GM18907 (cell line): ENCODE data around the gene EFNB1.
"Not testable (repeated sequence)": the region's sequence is repeated elsewhere in the genome, so short reads cannot be mapped to it uniquely, and the experiment has no call there.

Source experiments
- ATAC-seq: cut with Tn5 transposase; IDR thresholded peaks from one replicate; pipeline ENCODE4 v1.9.1; 2021; ENCODE audit warnings: mild to moderate bottlenecking, moderate library complexity; ENCODE audit not compliant: unreplicated experiment

Gene EFNB1

DNA sequence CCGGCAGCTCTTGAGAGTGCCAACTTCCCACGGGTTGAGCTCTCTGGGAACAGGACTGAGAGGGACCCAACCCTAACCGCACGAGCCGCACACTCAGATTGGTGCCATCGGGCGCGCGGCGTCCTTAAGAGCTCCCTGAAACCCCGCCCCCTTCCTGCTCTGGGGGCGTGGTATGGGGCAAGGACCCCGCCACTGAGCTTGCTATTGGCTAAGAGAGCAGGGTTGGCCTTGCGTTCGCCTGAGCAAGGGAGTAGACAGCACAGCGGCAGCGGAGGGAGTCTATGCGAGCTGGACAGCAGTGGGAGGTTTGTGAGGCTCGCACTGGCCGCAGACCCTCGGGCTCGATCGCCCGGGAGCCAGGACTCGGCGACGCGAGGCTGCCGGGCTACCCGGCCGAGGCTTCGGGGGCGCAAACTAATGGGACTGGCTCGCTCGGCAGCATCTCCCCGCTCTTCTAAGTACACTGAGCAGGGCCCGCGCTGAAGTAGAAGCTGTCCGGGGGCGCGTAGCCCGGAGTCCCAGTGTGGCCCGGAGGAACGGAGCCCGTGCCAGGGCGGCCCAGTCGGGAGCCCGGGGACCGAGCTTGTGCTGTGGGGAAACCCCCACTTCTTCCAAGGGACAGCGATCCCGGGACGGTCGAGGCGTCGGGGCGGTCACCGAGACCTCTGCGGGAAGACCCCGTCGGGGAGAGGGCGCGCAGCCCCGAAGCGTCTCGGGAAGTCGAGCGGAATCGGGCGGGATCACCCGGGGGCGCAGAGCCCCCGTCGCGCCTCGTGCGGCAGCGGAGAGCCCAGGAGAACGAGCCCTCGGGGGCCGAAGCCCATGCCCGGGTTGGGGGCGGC is at the start of gene EFNB1:
Gene EFNB1 (plus strand): TSS at position 282 of the 842 bp plus-strand sequence. CDS start 756 bp downstream, outside the sequence.
- peak; percentile 94 for ATAC-seq

DNA sequence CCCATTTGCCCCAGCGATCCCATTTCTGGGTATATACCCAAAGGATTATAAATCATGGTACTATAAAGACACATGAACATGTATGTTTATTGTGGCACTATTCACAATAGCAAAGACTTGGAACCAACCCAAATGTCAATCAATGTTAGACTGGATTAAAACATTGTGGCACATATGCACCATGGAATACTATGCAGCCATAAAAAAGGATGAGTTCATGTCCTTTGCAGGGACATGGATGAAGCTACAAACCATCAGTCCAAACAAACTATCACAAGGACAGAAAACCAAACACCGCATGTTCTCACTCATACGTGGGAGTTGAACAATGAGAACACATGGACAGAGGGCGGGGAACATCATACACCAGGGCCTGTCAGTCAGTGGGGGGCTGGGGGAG is 47.5 kb upstream of the EFNB1 start:
- not testable (repeated sequence) for ATAC-seq

DNA sequence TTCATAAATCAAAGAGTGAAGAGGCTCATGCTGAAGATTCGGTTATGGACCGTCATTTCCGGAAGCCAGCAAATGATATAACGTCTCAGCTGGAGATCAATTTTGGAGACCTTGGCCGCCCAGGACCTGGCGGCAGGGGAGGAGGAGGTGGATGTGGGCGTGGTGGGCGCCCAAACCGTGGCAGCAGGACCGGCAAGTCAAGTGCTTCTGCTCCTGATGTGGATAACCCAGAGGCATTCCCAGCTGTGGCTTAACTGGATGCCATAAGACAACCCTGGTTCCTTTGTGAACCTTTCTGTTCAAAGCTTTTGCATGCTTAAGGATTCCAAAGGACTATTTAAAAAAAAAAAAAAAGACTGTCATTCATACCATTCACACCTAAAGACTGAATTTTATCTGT is 44.0 kb upstream of the EFNB1 start:
- ATAC-seq = no peak

DNA sequence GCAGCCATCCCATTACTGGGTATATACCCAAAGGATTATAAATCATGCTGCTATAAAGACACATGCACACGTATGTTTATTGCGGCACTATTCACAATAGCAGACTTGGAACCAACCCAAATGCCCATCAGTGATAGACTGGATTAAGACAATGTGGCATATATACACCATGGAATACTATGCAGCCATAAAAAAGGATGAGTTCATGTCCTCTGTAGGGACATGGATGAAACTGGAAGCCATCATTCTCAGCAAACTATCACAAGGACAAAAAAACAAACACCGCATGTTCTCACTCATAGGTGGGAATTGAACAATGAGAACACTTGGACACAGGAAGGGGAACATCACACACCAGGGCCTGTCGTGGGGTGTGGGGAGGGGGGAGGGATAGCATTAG is 42.2 kb upstream of the EFNB1 start:
- not testable (repeated sequence) for ATAC-seq

DNA sequence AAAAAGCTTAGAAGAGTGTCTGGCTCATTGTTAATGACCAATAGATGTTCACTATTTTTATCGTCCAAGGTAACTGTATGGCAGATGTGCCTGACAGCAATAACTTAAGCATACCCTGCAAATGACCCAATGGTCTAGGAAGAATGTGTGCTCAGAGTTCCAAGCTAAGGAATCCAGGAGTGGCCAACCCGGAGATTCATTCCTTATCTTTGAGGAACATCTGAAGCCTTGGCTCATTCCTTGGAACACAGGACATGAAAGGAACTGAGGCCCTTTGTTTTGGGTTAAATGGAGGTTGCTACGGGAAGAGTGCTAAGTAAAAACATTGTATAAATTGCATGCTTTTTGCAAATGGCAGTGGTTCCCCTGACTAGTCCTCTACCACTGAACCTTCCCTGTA is 38.9 kb upstream of the EFNB1 start:
- no peak for ATAC-seq

DNA sequence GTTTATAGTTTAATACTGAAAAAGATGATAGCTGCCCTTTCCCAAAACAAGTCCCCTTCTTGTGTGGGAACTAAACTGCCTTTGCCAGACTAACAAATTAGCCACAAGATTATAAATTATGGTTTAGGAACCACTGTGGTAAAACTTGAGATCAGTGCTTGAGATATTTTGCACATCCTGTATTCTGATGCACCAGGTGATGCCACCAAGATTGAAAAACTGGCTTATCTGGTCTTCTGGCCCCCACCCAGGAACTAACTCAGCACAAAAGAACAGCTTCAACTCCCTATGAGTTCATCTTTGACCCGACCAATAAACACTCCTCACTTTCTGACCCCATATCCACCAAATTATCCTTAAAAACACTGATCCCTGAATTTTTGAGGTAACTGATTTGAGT is 36.7 kb upstream of the EFNB1 start:
- ATAC-seq = no peak

DNA sequence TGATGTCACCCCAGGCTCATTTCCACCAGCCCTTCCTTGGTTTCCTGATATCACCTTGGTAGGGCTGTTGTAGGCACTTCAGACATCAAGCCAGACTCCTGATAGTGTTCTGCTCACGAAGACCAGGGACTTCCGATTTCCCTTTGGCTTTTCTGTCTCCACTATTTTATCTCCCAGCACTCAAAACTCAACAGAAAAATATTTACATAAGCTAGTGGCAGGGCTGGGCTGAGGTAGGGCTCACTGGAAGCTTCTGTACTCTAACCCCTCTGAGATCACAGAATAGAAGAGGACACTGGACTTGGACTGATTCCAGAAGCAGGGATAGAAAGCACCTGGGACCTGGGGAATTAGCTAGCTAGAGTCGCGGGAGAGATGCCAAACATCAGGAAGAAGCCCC is 34.4 kb upstream of the EFNB1 start:
- ATAC-seq = no peak

DNA sequence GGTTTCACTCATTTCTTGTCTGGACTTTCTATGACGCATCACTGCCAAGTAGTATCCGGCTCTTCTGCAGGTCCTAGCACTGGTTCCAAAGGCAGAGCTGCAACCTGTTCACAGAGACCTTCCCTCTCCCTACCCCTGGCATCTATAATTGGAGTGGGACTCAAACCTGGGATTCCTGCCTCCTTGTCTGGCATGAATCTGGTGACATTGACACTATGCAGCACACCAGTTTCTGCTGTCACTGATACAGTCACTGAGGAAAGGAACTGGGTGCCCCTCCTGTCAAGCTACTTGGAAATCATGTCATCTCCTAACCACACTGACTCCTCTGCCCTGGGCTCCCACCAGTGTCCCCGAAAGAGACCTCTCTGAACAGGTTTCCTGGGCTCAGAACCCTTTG is 33.1 kb upstream of the EFNB1 start:
- no peak for ATAC-seq

DNA sequence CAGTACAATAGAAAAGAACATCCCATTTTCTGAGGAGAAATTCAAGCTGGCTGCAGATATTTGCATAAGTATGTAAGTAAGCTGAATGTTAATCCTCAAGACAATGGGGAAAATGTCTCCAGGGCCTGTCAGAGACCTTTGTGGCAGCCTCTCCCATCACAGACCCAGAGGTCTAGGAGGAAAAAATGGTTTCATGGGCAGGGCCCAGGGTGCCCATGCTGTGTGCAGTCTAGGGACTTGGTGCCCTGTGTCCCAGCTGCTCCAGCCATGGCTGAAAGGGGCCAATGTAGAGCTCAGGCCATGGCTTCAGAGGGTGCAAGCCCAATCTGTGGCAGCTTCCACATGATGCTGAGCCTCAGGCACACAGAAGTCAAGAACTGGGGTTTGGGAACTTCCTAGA is 30.4 kb upstream of the EFNB1 start:
- ATAC-seq = not testable (repeated sequence)

DNA sequence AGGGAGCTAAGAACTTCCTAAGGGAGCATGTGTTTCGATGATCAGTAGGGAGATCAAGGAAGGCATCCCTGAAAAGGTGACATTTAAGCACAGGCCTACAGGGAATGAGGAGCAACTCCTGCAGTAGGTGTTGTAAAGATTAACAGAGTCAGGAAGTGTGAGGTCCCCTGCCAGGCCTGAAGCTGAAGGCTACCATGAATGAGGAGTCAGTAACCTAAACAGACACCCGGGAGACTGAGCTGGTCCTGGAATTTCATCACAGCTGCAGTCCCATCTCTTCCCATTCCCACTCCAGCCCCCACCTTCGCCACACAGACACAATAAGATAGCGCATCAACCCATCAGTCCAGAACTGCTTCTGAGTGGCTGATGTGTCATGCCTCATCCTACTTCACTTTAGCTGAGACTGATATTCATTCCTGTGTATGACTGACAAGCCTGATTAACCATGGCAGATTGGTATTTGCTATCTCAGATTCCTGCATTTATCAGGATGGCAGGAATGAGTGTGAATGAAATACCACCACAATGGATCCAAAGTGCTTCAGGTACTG is 27.0 kb upstream of the EFNB1 start:
- ATAC-seq = no peak

DNA sequence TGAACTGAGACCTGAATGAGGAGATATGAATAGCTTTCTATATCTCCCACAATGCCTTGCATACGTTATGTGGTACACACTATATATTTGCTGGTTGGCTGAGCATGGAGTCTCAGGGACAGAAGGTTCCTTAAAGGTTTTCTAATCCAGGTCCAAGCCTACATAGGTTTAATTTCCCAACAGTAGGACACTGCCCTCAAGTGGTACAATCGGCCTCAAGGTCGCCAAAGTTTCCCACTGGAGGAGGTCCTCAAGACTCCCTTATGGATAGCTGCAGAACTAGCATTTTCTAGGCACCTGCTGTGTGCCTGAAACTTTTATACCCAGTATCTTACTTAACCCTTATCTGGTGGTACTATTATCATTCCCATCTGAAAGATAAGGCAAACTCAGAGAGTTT is 21.0 kb upstream of the EFNB1 start:
- ATAC-seq = no peak

DNA sequence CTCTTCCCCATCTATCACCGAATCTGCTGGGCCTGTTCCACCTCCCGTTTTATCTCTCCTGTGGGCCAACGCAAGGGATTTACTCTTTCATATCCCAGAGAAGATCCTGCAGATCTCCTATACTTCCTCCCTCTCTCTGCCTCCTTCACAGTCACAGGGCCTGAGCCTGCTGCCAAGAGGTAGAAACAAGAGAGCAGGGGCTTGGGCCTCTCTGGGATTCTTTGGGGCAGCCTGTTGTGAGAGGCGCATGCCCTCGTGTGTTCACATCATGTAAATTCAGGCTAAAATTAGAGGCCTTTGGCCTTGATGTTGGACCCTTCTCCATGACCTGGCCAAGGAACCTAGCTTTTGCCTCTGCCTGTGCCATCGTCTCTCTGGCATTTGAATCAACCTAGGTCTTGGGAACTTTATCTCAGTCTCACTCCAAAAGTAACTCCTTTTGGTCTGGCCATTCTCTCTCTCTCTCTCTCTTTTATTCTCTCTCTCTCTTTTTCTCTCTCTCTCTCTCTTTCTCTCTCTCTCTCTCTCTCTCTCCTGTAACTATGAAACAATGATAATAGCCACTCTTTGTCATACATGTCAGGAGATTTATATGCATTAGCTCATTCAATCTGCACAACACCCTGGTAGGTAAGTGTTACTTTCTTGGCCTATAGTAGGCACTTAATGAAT is 20.0 kb upstream of the EFNB1 start:
- ATAC-seq = no peak

DNA sequence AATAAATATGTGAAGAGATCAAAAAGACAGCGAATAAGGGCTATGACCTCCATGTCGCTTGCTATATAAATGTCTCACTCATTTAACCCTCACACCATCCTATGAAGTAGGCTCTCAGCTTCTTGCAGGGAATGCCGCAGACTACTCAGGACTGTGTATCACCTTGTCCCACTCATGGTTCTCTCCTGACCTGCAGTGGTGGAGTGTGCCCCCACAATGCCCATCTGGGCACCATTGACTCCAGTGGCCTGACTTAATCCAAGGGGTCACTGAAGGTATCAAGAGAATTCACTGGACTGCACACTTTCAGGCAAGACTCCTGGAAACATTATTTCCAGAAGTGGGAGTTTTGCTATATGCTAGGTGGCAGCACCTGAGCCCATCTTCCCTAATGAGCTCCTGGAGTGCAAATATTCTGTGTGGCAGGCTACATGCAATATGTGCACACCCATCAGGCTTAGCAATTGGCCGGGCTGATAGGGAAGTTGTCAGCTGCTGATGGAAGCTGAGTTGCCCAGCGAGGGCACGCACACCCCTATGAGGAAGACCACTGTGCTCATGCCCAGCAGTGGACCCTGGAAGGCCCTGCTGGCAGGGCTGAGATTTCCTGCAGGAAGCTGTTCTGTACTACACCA is 8.2 kb upstream of the EFNB1 start:
- ATAC-seq = no peak

DNA sequence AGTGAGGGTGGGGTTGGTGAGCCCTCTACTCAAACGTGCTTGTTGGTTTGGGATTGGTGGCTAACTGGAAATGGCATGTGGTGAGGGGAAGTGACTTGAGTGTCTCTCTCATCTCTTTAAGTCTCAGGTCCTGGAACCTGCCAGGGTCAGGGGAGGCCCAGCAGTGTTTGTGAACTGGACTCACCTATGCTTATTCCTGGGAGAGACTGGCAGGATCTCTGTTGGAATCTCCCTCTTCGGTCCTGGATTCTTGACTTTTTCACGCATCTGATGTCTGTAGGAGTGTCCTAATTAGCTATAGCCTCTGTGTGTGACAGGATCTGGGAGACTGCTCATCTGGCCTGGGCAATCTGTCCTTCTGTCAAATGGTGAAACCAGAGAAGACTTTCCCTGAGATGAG is 7.2 kb upstream of the EFNB1 start:
- no peak for ATAC-seq

DNA sequence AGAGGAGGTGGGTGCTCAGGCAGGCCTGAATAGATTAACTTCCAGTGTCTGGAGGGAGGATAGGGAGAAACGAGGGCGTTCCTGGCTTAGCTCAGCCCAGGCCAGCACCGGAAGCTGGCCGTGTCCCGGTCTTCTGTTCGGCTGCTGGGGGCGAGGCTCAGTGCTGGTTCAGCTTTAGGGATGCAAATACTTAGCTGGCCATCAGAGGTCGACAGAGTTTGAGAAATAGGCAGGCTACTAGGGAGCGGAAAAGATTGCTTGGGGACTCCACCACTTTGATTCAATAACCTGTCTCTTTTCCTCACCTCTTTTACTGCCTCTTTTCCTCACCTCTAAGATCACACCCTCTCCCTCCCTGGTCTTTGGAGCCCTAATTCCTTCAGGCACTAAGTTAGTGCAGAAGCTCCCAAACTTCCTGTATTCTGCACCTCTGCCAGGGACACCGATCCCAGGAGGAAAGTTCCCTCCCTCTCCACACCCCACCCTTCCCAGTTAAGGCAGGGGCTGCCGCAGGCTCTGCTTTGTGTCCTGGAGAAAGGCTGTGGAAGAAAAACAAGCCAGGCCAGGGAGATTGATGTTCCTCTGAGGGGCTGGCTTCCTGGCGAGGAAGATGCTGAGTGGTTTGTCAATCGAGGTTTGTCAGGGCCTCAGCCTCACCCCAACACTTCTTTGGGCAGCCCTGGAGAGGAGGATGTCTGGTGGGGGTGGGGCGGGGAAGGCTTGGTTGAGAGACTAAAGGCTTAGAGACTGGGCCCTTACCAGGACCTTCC is 6.0 kb upstream of the EFNB1 start:
- peak; percentile 70 for ATAC-seq

DNA sequence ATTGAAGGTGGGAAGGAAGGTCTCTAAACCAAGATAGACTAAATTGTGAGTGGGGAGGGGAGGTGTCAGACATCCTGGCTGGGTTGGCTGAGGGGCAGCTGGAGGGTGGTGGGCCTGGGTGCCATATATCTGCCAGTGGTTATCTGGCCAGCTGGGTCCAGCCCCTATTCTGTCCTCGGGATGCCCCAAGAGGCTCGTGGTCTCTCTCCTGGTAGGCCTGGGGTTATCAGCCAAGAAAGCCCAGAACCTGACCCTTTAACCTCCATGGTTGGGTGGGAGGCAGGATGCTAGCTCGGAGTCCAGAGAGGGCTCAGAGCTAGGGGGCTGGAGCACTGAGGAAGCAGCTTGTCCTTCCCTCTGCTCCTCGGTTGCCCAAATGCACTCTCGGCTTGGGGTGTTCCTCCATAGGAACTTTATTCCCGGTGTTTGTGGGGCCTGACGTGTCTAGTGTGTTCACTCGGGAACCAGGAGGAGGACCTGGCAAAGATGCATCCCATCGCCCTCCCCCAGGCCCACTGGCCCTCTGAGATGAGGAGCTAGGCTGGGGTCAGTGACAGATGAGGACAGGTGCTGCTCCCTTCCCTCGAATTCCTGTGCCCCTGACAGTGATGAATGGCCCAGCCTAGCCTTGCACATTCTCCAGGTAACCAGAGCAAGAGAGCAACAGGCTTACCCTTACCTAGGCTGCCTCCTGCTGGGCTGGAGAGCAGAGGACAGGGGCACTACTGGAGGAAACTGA is 5.2 kb upstream of the EFNB1 start:
- no peak for ATAC-seq

DNA sequence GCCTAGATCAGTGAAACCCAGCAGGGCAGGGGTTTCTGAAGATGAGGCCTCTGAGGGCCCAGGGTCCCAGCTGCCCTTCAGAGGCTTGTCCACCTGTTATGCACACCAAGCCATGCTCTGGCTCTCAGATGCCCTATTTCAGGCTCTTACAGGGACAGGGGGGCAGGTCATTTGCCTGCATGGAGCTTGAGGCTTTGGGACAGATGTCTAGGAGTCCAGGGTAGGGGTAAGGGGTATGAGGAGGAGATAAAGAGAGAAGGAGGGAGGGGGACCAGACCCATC is 4.7 kb upstream of the EFNB1 start:
- no peak for ATAC-seq

DNA sequence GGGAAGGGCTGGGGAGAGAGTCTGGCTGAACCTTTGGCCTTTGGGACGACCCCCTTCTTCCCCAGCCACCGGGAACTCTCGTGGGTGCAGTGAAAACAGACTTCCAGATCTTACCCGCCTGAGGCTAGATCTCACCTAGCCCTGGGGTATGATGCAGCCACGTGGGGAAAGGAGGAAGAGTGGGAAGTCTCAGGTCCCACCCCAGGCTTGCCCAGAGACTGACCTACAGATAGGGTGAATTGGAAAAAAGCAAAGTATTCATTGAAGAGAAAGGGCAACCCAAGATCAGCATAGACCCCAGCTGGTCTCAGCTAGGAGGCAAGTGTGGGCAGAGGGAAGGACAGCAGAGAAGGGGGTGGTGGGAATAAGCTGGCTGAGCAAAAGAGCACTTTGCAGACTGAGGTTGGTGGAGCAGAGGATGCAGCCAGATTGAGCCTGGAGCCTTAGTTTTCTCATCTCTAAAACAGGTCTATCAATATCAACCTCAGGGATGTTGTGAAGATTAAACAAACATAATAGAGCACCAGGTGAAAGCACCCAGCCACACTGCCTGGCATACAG is 4.2 kb upstream of the EFNB1 start:
- ATAC-seq = no peak

DNA sequence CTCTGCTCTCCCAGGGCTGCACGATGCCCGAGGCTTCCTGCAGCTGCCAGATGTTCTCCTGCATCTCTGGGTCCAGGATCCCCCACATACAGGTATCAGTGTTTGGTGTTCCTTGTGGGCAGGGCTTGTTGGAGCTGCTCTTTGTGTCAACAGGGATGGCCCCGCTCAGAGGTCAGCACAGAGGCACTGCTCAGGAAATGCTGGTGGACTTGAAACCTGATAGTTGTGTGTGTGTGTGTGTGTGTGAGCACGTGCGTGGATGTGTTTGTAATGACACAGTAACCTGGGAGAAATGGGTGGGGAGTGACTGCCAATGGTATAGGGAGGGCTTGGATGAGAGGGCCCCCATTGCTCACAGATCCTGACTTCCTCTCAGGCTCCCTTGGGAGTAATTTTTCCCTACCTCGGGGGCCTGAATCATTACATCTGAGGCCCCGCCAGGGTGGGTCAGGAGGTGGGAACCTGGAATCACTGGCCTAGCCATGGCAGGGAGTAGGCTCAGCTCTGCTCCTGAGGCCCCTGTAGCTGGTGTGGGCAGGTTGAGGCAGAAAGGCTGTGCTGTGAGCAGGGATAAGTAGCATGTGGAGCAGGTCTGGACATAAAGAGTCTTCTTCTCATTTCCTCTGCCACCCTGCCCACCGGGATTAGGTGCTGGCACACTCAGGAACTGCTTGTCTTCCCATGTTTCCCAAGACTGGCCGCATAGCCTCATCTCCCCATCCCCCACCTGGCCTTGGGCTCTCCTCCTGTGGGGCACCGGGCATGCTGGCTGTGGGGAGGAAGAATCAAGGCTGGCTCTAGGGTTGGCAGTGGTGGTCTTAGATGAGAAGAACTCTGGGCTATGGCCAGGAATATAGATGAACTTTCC is 2.5 kb upstream of the EFNB1 start:
- no peak for ATAC-seq
